Thyroid gland (tissue), 4 donors: ENCODE data around the gene GRIA4. TPM values are rescaled to one million over a fixed set of nuclear protein-coding genes. Genes with fewer than 3 reads are reported as not detected.
"Not testable (repeated sequence)": the region's sequence is repeated elsewhere in the genome, so short reads cannot be mapped to it uniquely, and the experiment has no call there.

Experiments
- DNase-seq, 2 donors: peaks; one replicate each; pipeline ENCODE4 v3.0.0-alpha.2; 2019
- H3K27ac ChIP-seq, 3 donors: fragments of 200-600 bp; sonication (generic); 1 replicate in 2 of 3; 2 replicates in 1 of 3; pipeline ENCODE4 v1.5.1; 2016 to 2019; ENCODE audit warnings: mild to moderate bottlenecking in 1 of 3, moderate library complexity in 1 of 3
- H3K27me3 ChIP-seq: fragments of 200-600 bp; sonication (generic); one replicate; pipeline ENCODE4 v1.5.1; 2019
- H3K36me3 ChIP-seq, 2 donors: fragments of 200-600 bp; sonication (generic); one replicate each; pipeline ENCODE4 v1.5.1; 2016 to 2019
- H3K4me1 ChIP-seq, 2 donors: fragments of 200-600 bp; sonication (generic); one replicate each; pipeline ENCODE4 v1.5.1; 2017 to 2019
- H3K4me3 ChIP-seq, 3 donors: fragments of 200-600 bp; sonication (generic); replicated peaks in 1 of 3; 1 replicate in 2 of 3; 2 replicates in 1 of 3; pipeline ENCODE4 v1.5.1; 2016; ENCODE audit warnings: mild to moderate bottlenecking in 1 of 3
- H3K9me3 ChIP-seq: fragments of 200-600 bp; sonication (generic); one replicate; pipeline ENCODE4 v1.5.1; 2017
- CTCF ChIP-seq, 6 experiments: fragments of 200-600 bp in 3 of 6; fragments of 450-650 bp in 3 of 6; sonication (generic) in 3 of 6; IDR thresholded peaks; one replicate each; pipeline ENCODE4 v1.5.1; 2016 to 2019; ENCODE audit warnings: antibody characterized with exemption in 6 of 6, mild to moderate bottlenecking in 2 of 6, inconsistent platforms in 1 of 6, moderate library complexity in 1 of 6
- POLR2A ChIP-seq, 2 donors: fragments of 450-650 bp; IDR thresholded peaks; one replicate each; pipeline ENCODE4 v1.6.1; 2017; ENCODE audit warnings: antibody characterized with exemption in 2 of 2, mild to moderate bottlenecking in 2 of 2, moderate library complexity in 1 of 2
- WGBS, 2 donors: methylation state at CpG; one replicate each; pipeline ENCODE4 v1.1.5; 2017; 5-methylcytosine and 5-hydroxymethylcytosine counted together
- intact Hi-C: fragments of 100-400 bp; cut with DNase I; formaldehyde crosslinking; loops from one replicate; pipeline ENCODE4 v1.15.1; 2023
- total RNA-seq, 4 donors: library from RNA; depleted of rRNA; stranded (reverse); fragments of >200 nt; gene quantifications; one replicate each; pipeline ENCODE4 v1.2.3, GENCODE V29; 2016

The GRIA4 gene
- total RNA-seq, 4 donors from 2014 or later: 0.11 TPM; not detected in 3

- no peaks in the 10 kb centered on the region for H3K9me3 ChIP-seq
- no peaks in the 10 kb centered on the region for H3K27me3 ChIP-seq
- H3K27ac ChIP-seq: no peak overlapping the region
- H3K4me3 ChIP-seq: no peak overlapping the region
- 18 to 24% methylated on average over 3 of the region's 3 CpGs for WGBS, 2 donors
- intact Hi-C loops: no loop called here
- no peaks in the 10 kb centered on the region for H3K36me3 ChIP-seq
- no peaks in the 10 kb centered on the region for H3K4me1 ChIP-seq
- TF ChIP-seq CTCF (IDR thresholded peaks at IDR 0.05): no peak
- TF ChIP-seq POLR2A (IDR thresholded peaks at IDR 0.05): no peak
- DNase-seq: no peak
Observed at GRCh38 chr11:105863523-105863922, 253.7 kb downstream of the GRIA4 start.

GRCh38 chr11:105867742-105868141 lies 257.9 kb downstream of the GRIA4 start:
- TF ChIP-seq CTCF (IDR thresholded peaks at IDR 0.05): no peak
- TF ChIP-seq POLR2A (IDR thresholded peaks at IDR 0.05): no peak
- Histone ChIP-seq H3K4me3 (no peak overlapping the region), H3K27me3 (no peaks in the 10 kb centered on the region), H3K36me3 (no peaks in the 10 kb centered on the region), H3K4me1 (no peaks in the 10 kb centered on the region), H3K9me3 (no peaks in the 10 kb centered on the region), H3K27ac (no peak overlapping the region)
- 46 to 50% methylated on average over 2 of the region's 2 CpGs for WGBS, 2 donors
- intact Hi-C loops: no loop called here
- no peak for DNase-seq

- WGBS, 2 donors: 72 to 87% methylated on average over 4 of the region's 4 CpGs
- intact Hi-C loops: no loop called here
- no peaks in the 10 kb centered on the region for H3K36me3 ChIP-seq
- no peaks in the 10 kb centered on the region for H3K9me3 ChIP-seq
- DNase-seq: no peak
- no peak overlapping the region for H3K4me3 ChIP-seq
- no peaks in the 10 kb centered on the region for H3K4me1 ChIP-seq
- no peaks in the 10 kb centered on the region for H3K27me3 ChIP-seq
- TF ChIP-seq POLR2A (IDR thresholded peaks at IDR 0.05): no peak
- no peak for TF ChIP-seq CTCF (IDR thresholded peaks at IDR 0.05)
- no peak overlapping the region for H3K27ac ChIP-seq
Observed at GRCh38 chr11:105868762-105869285, 259.0 kb downstream of the GRIA4 start.

- Histone ChIP-seq H3K9me3 (no peaks in the 10 kb centered on the region), H3K27me3 (no peaks in the 10 kb centered on the region), H3K4me1 (no peaks in the 10 kb centered on the region), H3K4me3 (no peak overlapping the region), H3K36me3 (no peaks in the 10 kb centered on the region), H3K27ac (no peak overlapping the region)
- no peak for TF ChIP-seq POLR2A (IDR thresholded peaks at IDR 0.05)
- no peak for DNase-seq
- intact Hi-C loops: no loop called here
- 78 to 82% methylated on average over 8 of the region's 8 CpGs for WGBS, 2 donors
Observed at GRCh38 chr11:105870516-105871113, 260.7 kb downstream of the GRIA4 start.

GRCh38 chr11:105878510-105878909 lies 268.6 kb downstream of the GRIA4 start:
- WGBS, 2 donors: 88 to 96% methylated on average over 1 to 3 of the region's 3 CpGs
- no peak for TF ChIP-seq POLR2A (IDR thresholded peaks at IDR 0.05)
- no peak for TF ChIP-seq CTCF (IDR thresholded peaks at IDR 0.05)
- no peaks in the 10 kb centered on the region for H3K9me3 ChIP-seq
- H3K4me3 ChIP-seq: no peak overlapping the region
- no peak for DNase-seq
- H3K4me1 ChIP-seq: no peaks in the 10 kb centered on the region
- no peaks in the 10 kb centered on the region for H3K27me3 ChIP-seq
- H3K36me3 ChIP-seq: no peaks in the 10 kb centered on the region
- intact Hi-C loops: no loop called here
- no peak overlapping the region for H3K27ac ChIP-seq

GRCh38 chr11:105878927-105879326 lies 269.1 kb downstream of the GRIA4 start:
- WGBS, 2 donors: 69 to 91% methylated on average over 5 of the region's 5 CpGs
- H3K9me3 ChIP-seq, H3K27ac ChIP-seq, intact Hi-C loops, H3K27me3 ChIP-seq, H3K36me3 ChIP-seq, H3K4me3 ChIP-seq, DNase-seq, H3K4me1 ChIP-seq: not testable (repeated sequence)
